HuH-7 (cell line): Measurements from ENCODE around the gene ATE1.
"Not testable (repeated sequence)": the region's sequence is repeated elsewhere in the genome, so short reads cannot be mapped to it uniquely, and the experiment has no call there.

Experiments used
- DNase-seq: peaks from one replicate; pipeline ENCODE4 v3.0.0; 2011; ENCODE audit warnings: low spot score

The ATE1 gene

GRCh38 chr10:121788115-121788514 is 139.7 kb downstream of the ATE1 start:
- DNase-seq = no peak

- DNase-seq = no peak
Measured at GRCh38 chr10:121787169-121787568, 140.7 kb downstream of the ATE1 start.

GRCh38 chr10:121783782-121784372 is 144.0 kb downstream of the ATE1 start:
- no peak for DNase-seq

- DNase-seq = no peak
Measured at GRCh38 chr10:121781101-121781500, 146.7 kb downstream of the ATE1 start.

- no peak for DNase-seq
Measured at GRCh38 chr10:121774813-121775212, 153.0 kb downstream of the ATE1 start.

GRCh38 chr10:121774404-121774803 is 153.4 kb downstream of the ATE1 start:
- DNase-seq = no peak

- DNase-seq = no peak
Measured at GRCh38 chr10:121772884-121773283, 154.9 kb downstream of the ATE1 start.

GRCh38 chr10:121772406-121772805 is 155.4 kb downstream of the ATE1 start:
- no peak for DNase-seq

- DNase-seq = no peak
Measured at GRCh38 chr10:121771966-121772365, 155.9 kb downstream of the ATE1 start.

- DNase-seq = no peak
Measured at GRCh38 chr10:121766426-121766825, 161.4 kb downstream of the ATE1 start.

- DNase-seq = no peak
Measured at GRCh38 chr10:121765204-121765603, 162.6 kb downstream of the ATE1 start.

GRCh38 chr10:121764233-121764942 is 163.4 kb downstream of the ATE1 start:
- no peak for DNase-seq

- DNase-seq = not testable (repeated sequence)
Measured at GRCh38 chr10:121757241-121757640, 170.6 kb downstream of the ATE1 start.

GRCh38 chr10:121755496-121755895 is 172.3 kb downstream of the ATE1 start:
- not testable (repeated sequence) for DNase-seq

GRCh38 chr10:121754666-121755065 is 173.2 kb downstream of the ATE1 start:
- DNase-seq = no peak

GRCh38 chr10:121753726-121754476 is 173.9 kb downstream of the ATE1 start:
- DNase-seq = no peak

GRCh38 chr10:121751191-121751760 is 176.6 kb downstream of the ATE1 start:
- no peak for DNase-seq

- no peak for DNase-seq
Measured at GRCh38 chr10:121747163-121747775, 180.6 kb downstream of the ATE1 start.

- DNase-seq = no peak
Measured at GRCh38 chr10:121741248-121741792, 186.5 kb downstream of the ATE1 start.

- DNase-seq = no peak
Measured at GRCh38 chr10:121740069-121740468, 187.8 kb downstream of the ATE1 start.

- no peak for DNase-seq
Measured at GRCh38 chr10:121739114-121739513, 188.7 kb downstream of the ATE1 start.
